GM12878 (cell line): ENCODE results near the gene CHIA. TPM values are rescaled to one million over a fixed set of nuclear protein-coding genes. Genes with fewer than 3 reads are reported as not detected.

ENCODE experiments used
- ATAC-seq: fragments of 200-7000 bp; cut with Tn5 transposase; 3 replicates; pipeline ENCODE4 v1.9.1; 2020; ENCODE audit warnings: mild to moderate bottlenecking, moderate library complexity
- BruUV-seq: library from RNA; stranded (reverse); fragments of 400-500 nt; replicated peaks from 2 replicates; lab custom pipeline; 2021; lab: Mats Ljungman, UMichigan
- CTCF ChIA-PET: fragments of 300-600 bp; sonication (Branson Sonifier 250); formaldehyde crosslinking; extraction: SDS; loops from one replicate; lab custom pipeline; 2021; ENCODE audit warnings: inconsistent platforms; lab: Yijun Ruan, JAX
- POLR2A ChIA-PET: fragments of 350-600 bp; formaldehyde crosslinking; extraction: SDS; loops from one replicate; lab custom pipeline; 2021; ENCODE audit warnings: inconsistent platforms; lab: Charles Lee
- RAD21 ChIA-PET: fragments of 300-600 bp; sonication (Branson Sonifier 250); formaldehyde crosslinking; loops from one replicate; lab custom pipeline; 2023; ENCODE audit warnings: antibody characterized with exemption; ENCODE audit not compliant: unreplicated experiment; lab: Charles Lee
- SMC1A ChIA-PET: fragments of 300-600 bp; sonication (Branson Sonifier 250); formaldehyde crosslinking; loops from one replicate; lab custom pipeline; 2023; ENCODE audit not compliant: unreplicated experiment, uncharacterized antibody; lab: Charles Lee
- DNase-seq: peaks from one replicate; pipeline ENCODE4 v3.0.0-alpha.2; 2011; ENCODE audit warnings: low read depth, low spot score
- FAIRE-seq: peaks from 3 replicates; lab custom pipeline; 2011; peaks lifted over from hg19 to GRCh38; lab: Jason Lieb, UNC
- H2AFZ ChIP-seq: 2 replicates; pipeline ENCODE4 v1.6.0; 2011; ENCODE audit warnings: low read depth, low read length, control low read depth; ENCODE audit not compliant: control insufficient read depth
- H3K27ac ChIP-seq: 2 replicates; pipeline ENCODE4 v1.5.1; 2011; ENCODE audit warnings: control low read depth; ENCODE audit not compliant: control insufficient read depth, insufficient read depth
- H3K27me3 ChIP-seq, 2 experiments: replicated peaks in 1 of 2; 2 replicates each; pipeline versions ENCODE4 v1.6.0 to v1.6.1; 2011; ENCODE audit warnings: low read length in 1 of 2; ENCODE audit not compliant: control insufficient read depth in 2 of 2, insufficient read depth in 2 of 2
- H3K36me3 ChIP-seq, 2 experiments: 2 replicates each; pipeline ENCODE4 v1.5.1; 2011; ENCODE audit warnings: low read length in 1 of 2; ENCODE audit not compliant: control insufficient read depth in 2 of 2, insufficient read depth in 2 of 2
- H3K4me1 ChIP-seq: 2 replicates; pipeline ENCODE4 v1.6.1; 2011; ENCODE audit warnings: mild to moderate bottlenecking, low read length, moderate library complexity, mixed read lengths; ENCODE audit not compliant: control insufficient read depth, insufficient read depth
- H3K4me2 ChIP-seq: 2 replicates; pipeline ENCODE4 v1.6.0; 2011; ENCODE audit warnings: control low read depth; ENCODE audit not compliant: control insufficient read depth, insufficient read depth
- H3K4me3 ChIP-seq: fragments of 200-600 bp; sonication (generic); 2 replicates; pipeline ENCODE4 v1.5.1; 2016
- H3K79me2 ChIP-seq: 2 replicates; pipeline ENCODE4 v1.6.0; 2011; ENCODE audit warnings: low read length; ENCODE audit not compliant: control insufficient read depth, insufficient read depth
- H3K9ac ChIP-seq: 2 replicates; pipeline ENCODE4 v1.8.0; 2011; ENCODE audit warnings: low read length, control low read depth, mixed read lengths; ENCODE audit not compliant: control insufficient read depth, insufficient read depth
- H3K9me3 ChIP-seq: replicated peaks from 3 replicates; pipeline ENCODE4 v1.5.1; 2011; ENCODE audit warnings: mild to moderate bottlenecking, low read length; ENCODE audit not compliant: control insufficient read depth, insufficient read depth
- H4K20me1 ChIP-seq: 2 replicates; pipeline ENCODE4 v1.6.0; 2011; ENCODE audit not compliant: control insufficient read depth, insufficient read depth
- CREB1 ChIP-seq: IDR thresholded peaks from 2 replicates; pipeline ENCODE4 v1.6.1; 2012; ENCODE audit warnings: low read depth, mild to moderate bottlenecking, inconsistent platforms
- JUNB ChIP-seq: IDR thresholded peaks from 2 replicates; pipeline ENCODE4 v1.6.1; 2016; ENCODE audit warnings: antibody characterized with exemption, mild to moderate bottlenecking
- KDM1A ChIP-seq: fragments of 200-600 bp; sonication (generic); IDR thresholded peaks from 2 replicates; pipeline ENCODE4 v1.6.1; 2016; ENCODE audit warnings: borderline replicate concordance
- MYB ChIP-seq: fragments of 150-350 bp; IDR thresholded peaks from 2 replicates; pipeline ENCODE4 v1.6.1; 2014; ENCODE audit warnings: mild to moderate bottlenecking, low read depth, low read length, borderline replicate concordance
- NR2C1 ChIP-seq: fragments of 450-650 bp; IDR thresholded peaks from 2 replicates; pipeline ENCODE4 v1.6.1; 2017; ENCODE audit warnings: antibody characterized with exemption, mild to moderate bottlenecking, moderate library complexity
- RAD21 ChIP-seq: IDR thresholded peaks from 2 replicates; pipeline ENCODE4 v1.6.1; 2011; ENCODE audit warnings: mild to moderate bottlenecking, low read depth, low read length, moderate library complexity; ENCODE audit not compliant: insufficient read depth
- SIN3A ChIP-seq: IDR thresholded peaks from 2 replicates; pipeline ENCODE4 v1.6.1; 2012; ENCODE audit warnings: low read depth, low read length, improper control_type of control experiment
- SIX5 ChIP-seq: IDR thresholded peaks from 2 replicates; pipeline ENCODE4 v1.6.1; 2011; ENCODE audit warnings: mild to moderate bottlenecking, low read depth, low read length, moderate library complexity; ENCODE audit not compliant: severe bottlenecking
- SKIL ChIP-seq: fragments of 450-650 bp; IDR thresholded peaks from 2 replicates; pipeline ENCODE4 v1.6.1; 2017; ENCODE audit warnings: mild to moderate bottlenecking, low read depth, inconsistent platforms; ENCODE audit not compliant: poor library complexity, severe bottlenecking
- SMC3 ChIP-seq: IDR thresholded peaks from 2 replicates; pipeline ENCODE4 v1.6.1; 2011; ENCODE audit warnings: low read length, improper control_type of control experiment, borderline replicate concordance
- SREBF1 ChIP-seq: IDR thresholded peaks from 2 replicates; pipeline ENCODE4 v1.6.1; 2012; ENCODE audit warnings: mild to moderate bottlenecking, low read length
- ZBTB33 ChIP-seq: fragments of 450-650 bp; IDR thresholded peaks from 2 replicates; pipeline ENCODE4 v1.6.1; 2017; ENCODE audit warnings: mild to moderate bottlenecking
- WGBS: methylation state at CpG from one replicate; pipeline ENCODE4 v1.1.6; 2016; ENCODE audit warnings: low lambda C conversion rate; ENCODE audit not compliant: insufficient replicate concordance, insufficient coverage; ENCODE audit errors: missing lambda C conversion rate; 5-methylcytosine and 5-hydroxymethylcytosine counted together
- in situ Hi-C: fragments of 300-500 bp; cut with MboI; formaldehyde crosslinking; loops from 9 replicates; pipeline ENCODE4 v1.14.3; 2018; ENCODE audit warnings: mixed read lengths
- intact Hi-C: fragments of 100-400 bp; cut with micrococcal nuclease; formaldehyde crosslinking; loops from one replicate; pipeline ENCODE4 v1.14.2; 2022; ENCODE audit not compliant: unreplicated experiment
- polyA plus RNA-seq, 11 experiments: library from polyadenylated mRNA; depleted of rRNA in 4 of 11; unstranded in 6 of 11; stranded (reverse) in 5 of 11; fragments of >200 nt; fragmentation: Nextera tagmentation in 4 of 11; fragmentation: Illumina TruSeq in 1 of 11; extraction: Ambion mirVana in 4 of 11; extraction: Trizol in 1 of 11; gene quantifications; 1 replicate in 1 of 11; 2 replicates in 10 of 11; pipeline versions ENCODE4 v1.2.1 to v1.2.3, GENCODE V29; 2011 to 2016; ENCODE audit warnings: inconsistent platforms in 2 of 11, missing spikeins in 2 of 11, low read depth in 1 of 11
- total RNA-seq, 4 experiments: library from RNA; depleted of rRNA in 3 of 4; stranded (reverse); fragments of >200 nt in 3 of 4; fragmentation: Illumina TruSeq in 1 of 4; extraction: Trizol in 1 of 4; gene quantifications; 2 replicates each; pipeline versions ENCODE4 v1.2.1 to v1.2.3, GENCODE V29; 2013 to 2021
- TF ChIP-seq, protein P1 (sequence below): fragments of 450-650 bp; IDR thresholded peaks from 2 replicates; pipeline ENCODE4 v1.6.1; 2014; ENCODE audit warnings: mild to moderate bottlenecking
- TF ChIP-seq, protein P2 (sequence below): IDR thresholded peaks from 2 replicates; pipeline ENCODE4 v1.6.1; 2011; ENCODE audit warnings: low read depth, mild to moderate bottlenecking, low read length, moderate library complexity, borderline replicate concordance; ENCODE audit errors: extremely low read depth

CHIA gene
- total and polyA plus RNA-seq, 10 of the 15 experiments (the other 5 are each of a cell fraction or from before 2014, with no cell fraction given) = 0.21 TPM; not detected in 9

GRCh38 chr1:111247125-111247838 lies 43.4 kb upstream of the CHIA start (continued):
- TF ChIP-seq MYB (no peak), RAD21 (no peak)
- TF ChIP-seq, protein P1, sequence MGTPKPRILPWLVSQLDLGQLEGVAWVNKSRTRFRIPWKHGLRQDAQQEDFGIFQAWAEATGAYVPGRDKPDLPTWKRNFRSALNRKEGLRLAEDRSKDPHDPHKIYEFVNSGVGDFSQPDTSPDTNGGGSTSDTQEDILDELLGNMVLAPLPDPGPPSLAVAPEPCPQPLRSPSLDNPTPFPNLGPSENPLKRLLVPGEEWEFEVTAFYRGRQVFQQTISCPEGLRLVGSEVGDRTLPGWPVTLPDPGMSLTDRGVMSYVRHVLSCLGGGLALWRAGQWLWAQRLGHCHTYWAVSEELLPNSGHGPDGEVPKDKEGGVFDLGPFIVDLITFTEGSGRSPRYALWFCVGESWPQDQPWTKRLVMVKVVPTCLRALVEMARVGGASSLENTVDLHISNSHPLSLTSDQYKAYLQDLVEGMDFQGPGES = no peak

DNA sequence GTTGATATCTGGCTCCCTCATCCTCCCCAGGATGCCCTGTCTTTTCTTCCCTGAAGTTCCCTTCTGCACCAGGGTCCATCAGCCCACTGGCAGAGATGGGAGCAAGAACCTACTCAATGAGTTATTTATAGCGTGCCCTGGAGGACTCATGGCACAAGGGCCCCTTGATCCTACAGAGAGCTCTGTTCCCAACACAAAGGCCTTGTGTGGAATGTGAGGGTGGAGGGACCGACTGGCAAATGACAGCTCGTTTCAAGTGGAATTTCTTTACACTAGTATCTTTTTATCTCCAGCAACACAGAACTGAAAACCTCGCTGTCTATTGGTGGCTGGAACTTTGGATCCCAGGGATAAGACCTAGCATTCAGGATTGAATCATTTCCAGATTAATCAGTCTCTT lies 40.7 kb upstream of the CHIA start:
- Histone ChIP-seq H3K4me1 (no peaks in the 10 kb centered on the region), H3K79me2 (no peaks in the 10 kb centered on the region), H3K4me3 (no peak overlapping the region), H3K9ac (no peak overlapping the region), H3K27me3 (no peaks in the 10 kb centered on the region; a peak in 1 of 4 replicates), H4K20me1 (no peaks in the 10 kb centered on the region), H3K27ac (no peak overlapping the region), H3K4me2 (no peak overlapping the region), H3K36me3 (no peaks in the 10 kb centered on the region)
- ChIA-PET RAD21 (no interaction called here), POLR2A (no interaction called here), CTCF (no interaction called here), SMC1A (interaction anchor here (0.9 to 2.3 kb wide), 7 partner anchors 8 to 150 kb away, joined by 3 to 8 read pairs (median 3); no protein-coding TSS in a partner anchor)
- 37% methylated on average over 4 of the region's 4 CpGs for WGBS
- no peak for FAIRE-seq
- no peak for ATAC-seq
- in situ Hi-C loops = no loop called here
- TF ChIP-seq SREBF1 (no peak), CREB1 (no peak), ZBTB33 (no peak), JUNB (no peak), SIN3A (no peak), SKIL (no peak), SMC3 (no peak), KDM1A (no peak), SIX5 (no peak), NR2C1 (no peak)
- TF ChIP-seq, protein P2, sequence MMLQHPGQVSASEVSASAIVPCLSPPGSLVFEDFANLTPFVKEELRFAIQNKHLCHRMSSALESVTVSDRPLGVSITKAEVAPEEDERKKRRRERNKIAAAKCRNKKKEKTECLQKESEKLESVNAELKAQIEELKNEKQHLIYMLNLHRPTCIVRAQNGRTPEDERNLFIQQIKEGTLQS = no peak
- TF ChIP-seq, all 136 proteins: peak for 0
- DNase-seq = no peak
- intact Hi-C loops = no loop called here
- Histone ChIP-seq H3K9me3 (no peaks in the 10 kb centered on the region), H2AFZ (no peak overlapping the region)
- BruUV-seq = no TSS peak
